ENCODE results near the gene MYL6B. TPM values are rescaled to one million over a fixed set of nuclear protein-coding genes. Genes with fewer than 3 reads are reported as not detected.

MYL6B gene
- total RNA-seq, 1 experiment from 2014 or later: 44.8 TPM

DNA sequence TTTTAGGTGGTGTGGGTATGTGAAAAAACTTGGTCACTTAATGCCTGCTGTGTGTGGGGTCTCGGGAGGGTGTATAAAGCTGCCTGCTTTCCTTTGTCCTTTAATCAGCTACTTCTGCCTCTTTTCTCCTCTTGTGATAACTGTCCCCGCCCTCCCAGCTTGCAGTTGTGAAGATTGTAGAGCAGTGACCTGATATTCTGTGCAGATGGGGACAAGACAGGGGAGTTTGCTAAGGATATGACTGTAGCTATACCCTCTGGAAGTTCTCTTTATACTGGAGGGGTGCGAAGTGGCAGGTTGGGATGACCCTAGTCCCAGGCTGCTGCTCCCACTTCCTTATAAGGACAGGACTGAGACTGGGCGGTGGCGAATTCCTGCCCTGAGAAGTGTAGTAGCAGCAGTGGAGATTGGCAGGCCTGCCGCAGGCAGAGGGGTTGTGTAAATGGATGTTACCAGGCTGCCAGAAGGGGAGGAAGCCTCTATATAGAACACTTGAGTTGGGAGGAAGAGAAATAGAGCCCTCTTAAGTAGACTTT, 6.6 kb downstream of the MYL6B start:
- H3K4me1 ChIP-seq: peaks cover 14% of the 10 kb centered on the region
- Mint-ChIP-seq H3K36me3 (ENCODE audit: insufficient read depth, unreplicated experiment) (peaks cover 78% of the 10 kb centered on the region), H3K4me1 (ENCODE audit: low read depth, unreplicated experiment) (peaks cover 33% of the 10 kb centered on the region), H3K27me3 (ENCODE audit: insufficient read depth, unreplicated experiment) (no peaks in the 10 kb centered on the region), H3K4me3 (ENCODE audit: unreplicated experiment) (peak overlapping the region; percentile 79), H3K27ac (ENCODE audit: unreplicated experiment) (peak overlapping the region; percentile 88), H3K9me3 (ENCODE audit: unreplicated experiment) (no peaks in the 10 kb centered on the region)
- peak; percentile 75 to 83 for DNase-seq
- intact Hi-C loops (cut with micrococcal nuclease; ENCODE audit: unreplicated experiment): loop anchor here (1.0 kb wide), 1 partner anchor 30 kb away; the partner anchor contains the start of gene SMARCC2
- CTCF ChIA-PET: interaction anchor here (1.7 to 2.2 kb wide), 3 partner anchors 30 to 40 kb away, joined by 7 to 24 read pairs (median 14); partner anchors contain the start of genes ESYT1, SMARCC2 and ZC3H10
- TF ChIP-seq, protein P1, sequence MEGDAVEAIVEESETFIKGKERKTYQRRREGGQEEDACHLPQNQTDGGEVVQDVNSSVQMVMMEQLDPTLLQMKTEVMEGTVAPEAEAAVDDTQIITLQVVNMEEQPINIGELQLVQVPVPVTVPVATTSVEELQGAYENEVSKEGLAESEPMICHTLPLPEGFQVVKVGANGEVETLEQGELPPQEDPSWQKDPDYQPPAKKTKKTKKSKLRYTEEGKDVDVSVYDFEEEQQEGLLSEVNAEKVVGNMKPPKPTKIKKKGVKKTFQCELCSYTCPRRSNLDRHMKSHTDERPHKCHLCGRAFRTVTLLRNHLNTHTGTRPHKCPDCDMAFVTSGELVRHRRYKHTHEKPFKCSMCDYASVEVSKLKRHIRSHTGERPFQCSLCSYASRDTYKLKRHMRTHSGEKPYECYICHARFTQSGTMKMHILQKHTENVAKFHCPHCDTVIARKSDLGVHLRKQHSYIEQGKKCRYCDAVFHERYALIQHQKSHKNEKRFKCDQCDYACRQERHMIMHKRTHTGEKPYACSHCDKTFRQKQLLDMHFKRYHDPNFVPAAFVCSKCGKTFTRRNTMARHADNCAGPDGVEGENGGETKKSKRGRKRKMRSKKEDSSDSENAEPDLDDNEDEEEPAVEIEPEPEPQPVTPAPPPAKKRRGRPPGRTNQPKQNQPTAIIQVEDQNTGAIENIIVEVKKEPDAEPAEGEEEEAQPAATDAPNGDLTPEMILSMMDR (IDR thresholded peaks at IDR 0.05; ENCODE audit: insufficient read depth in 1 of 2, low read depth in 1 of 2, low read length in 1 of 2, severe bottlenecking in 1 of 2, unreplicated experiment in 1 of 2): no peak
- TSS peak; percentile 65 for BruUV-seq (replicated peaks)
- no peaks in the 10 kb centered on the region for H3K27me3 ChIP-seq (replicated peaks; ENCODE audit: control insufficient read depth, insufficient read depth, low read length)
- H3K4me3 ChIP-seq (ENCODE audit: low read depth, low read length): peak overlapping the region; percentile 59
- no peaks in the 10 kb centered on the region; the same call in none of the 2 replicates for H3K36me3 ChIP-seq (ENCODE audit: control insufficient read depth, insufficient read depth, low read length)
- POLR2A ChIA-PET: interaction anchor here (0.8 to 2.2 kb wide), 9 partner anchors 30 to 201 kb away, joined by 3 to 27 read pairs (median 6); partner anchors contain the start of genes ESYT1, PA2G4, RNF41 and SMARCC2
- no peaks in the 10 kb centered on the region for H3K9me3 ChIP-seq

DNA sequence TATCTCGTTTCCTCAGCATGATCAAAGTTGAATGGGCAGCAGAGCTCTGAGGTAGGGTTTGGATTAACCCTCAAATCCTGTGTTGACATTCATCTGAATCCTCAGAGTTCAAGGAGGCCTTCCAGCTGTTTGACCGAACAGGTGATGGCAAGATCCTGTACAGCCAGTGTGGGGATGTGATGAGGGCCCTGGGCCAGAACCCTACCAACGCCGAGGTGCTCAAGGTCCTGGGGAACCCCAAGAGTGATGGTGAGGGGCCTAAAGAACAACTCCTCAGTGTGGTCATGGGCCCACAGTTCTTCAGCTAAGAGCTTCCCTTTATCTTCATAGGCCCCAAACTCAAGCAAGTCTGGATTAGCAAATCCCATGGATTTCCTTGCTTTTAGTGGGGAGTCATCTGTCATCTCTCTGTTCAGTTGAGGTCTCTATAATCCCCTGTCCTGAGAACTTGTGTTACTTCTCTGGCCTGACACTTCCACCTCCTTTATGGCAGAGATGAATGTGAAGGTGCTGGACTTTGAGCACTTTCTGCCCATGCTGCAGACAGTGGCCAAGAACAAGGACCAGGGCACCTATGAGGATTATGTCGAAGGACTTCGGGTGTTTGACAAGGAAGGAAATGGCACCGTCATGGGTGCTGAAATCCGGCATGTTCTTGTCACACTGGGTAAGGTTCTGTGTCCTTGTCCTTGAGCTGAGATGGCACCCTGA, 7.2 kb downstream of the MYL6B start:
- peaks cover 84% of the 10 kb centered on the region for H3K36me3 Mint-ChIP-seq (ENCODE audit: insufficient read depth, unreplicated experiment)
- Histone ChIP-seq H3K4me3 (ENCODE audit: low read depth, low read length) (peak overlapping the region; percentile 59), H3K4me1 (peaks cover 14% of the 10 kb centered on the region), H3K9me3 (no peaks in the 10 kb centered on the region), H3K27me3 (replicated peaks; ENCODE audit: control insufficient read depth, insufficient read depth, low read length) (no peaks in the 10 kb centered on the region), H3K36me3 (ENCODE audit: control insufficient read depth, insufficient read depth, low read length) (no peaks in the 10 kb centered on the region; the same call in none of the 2 replicates)
- H3K27me3 Mint-ChIP-seq (ENCODE audit: insufficient read depth, unreplicated experiment): no peaks in the 10 kb centered on the region
- peak overlapping the region; percentile 88 for H3K27ac Mint-ChIP-seq (ENCODE audit: unreplicated experiment)
- intact Hi-C loops (cut with micrococcal nuclease; ENCODE audit: unreplicated experiment): loop anchor here (1.0 kb wide), 1 partner anchor 30 kb away; the partner anchor contains the start of gene SMARCC2
- H3K9me3 Mint-ChIP-seq (ENCODE audit: unreplicated experiment): no peaks in the 10 kb centered on the region
- H3K4me1 Mint-ChIP-seq (ENCODE audit: low read depth, unreplicated experiment): peaks cover 32% of the 10 kb centered on the region
- POLR2A ChIA-PET: interaction anchor here (1.2 to 2.2 kb wide), 4 partner anchors 31 to 56 kb away, joined by 4 to 27 read pairs (median 8); partner anchors contain the start of genes ESYT1, PA2G4 and ZC3H10
- BruUV-seq (replicated peaks): no TSS peak
- CTCF ChIA-PET: interaction anchor here (1.7 to 2.2 kb wide), 3 partner anchors 30 to 41 kb away, joined by 7 to 24 read pairs (median 14); partner anchors contain the start of genes ESYT1, SMARCC2 and ZC3H10
- TF ChIP-seq, protein P1 (IDR thresholded peaks at IDR 0.05; ENCODE audit: insufficient read depth in 1 of 2, low read depth in 1 of 2, low read length in 1 of 2, severe bottlenecking in 1 of 2, unreplicated experiment in 1 of 2): no peak
- peak overlapping the region; percentile 79 for H3K4me3 Mint-ChIP-seq (ENCODE audit: unreplicated experiment)
- DNase-seq: no peak

DNA sequence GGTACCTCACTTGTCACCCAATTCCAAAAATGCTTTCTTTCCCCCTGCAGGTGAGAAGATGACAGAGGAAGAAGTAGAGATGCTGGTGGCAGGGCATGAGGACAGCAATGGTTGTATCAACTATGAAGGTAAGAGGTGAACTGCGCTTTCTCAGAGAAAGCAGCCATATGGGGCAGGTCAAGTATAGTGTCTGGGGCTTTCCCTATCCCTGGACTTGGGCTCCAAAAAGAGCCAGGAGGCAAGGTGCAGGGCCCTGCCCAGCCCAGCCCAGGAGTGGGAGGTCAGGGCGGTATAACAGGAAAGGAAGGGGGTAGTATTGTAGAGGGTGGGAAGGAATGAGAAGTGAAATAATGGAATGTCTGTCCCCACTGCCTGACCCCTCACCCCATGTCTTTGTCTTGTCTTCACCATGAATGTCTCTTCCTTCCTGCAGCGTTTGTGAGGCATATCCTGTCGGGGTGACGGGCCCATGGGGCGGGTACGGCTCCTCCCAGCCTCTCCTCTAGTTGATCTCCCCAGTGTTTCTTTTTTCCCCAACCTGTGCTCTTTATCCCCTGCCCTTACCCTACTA, 7.9 kb downstream of the MYL6B start:
- Mint-ChIP-seq H3K27me3 (ENCODE audit: insufficient read depth, unreplicated experiment) (no peaks in the 10 kb centered on the region), H3K27ac (ENCODE audit: unreplicated experiment) (peak overlapping the region; percentile 88), H3K9me3 (ENCODE audit: unreplicated experiment) (no peaks in the 10 kb centered on the region), H3K4me3 (ENCODE audit: unreplicated experiment) (peak overlapping the region; percentile 79), H3K4me1 (ENCODE audit: low read depth, unreplicated experiment) (peaks cover 25% of the 10 kb centered on the region), H3K36me3 (ENCODE audit: insufficient read depth, unreplicated experiment) (peaks cover 90% of the 10 kb centered on the region)
- intact Hi-C loops (cut with micrococcal nuclease; ENCODE audit: unreplicated experiment): no loop called here
- ChIA-PET POLR2A (interaction anchor here (1.2 to 1.5 kb wide), 2 partner anchors 11 to 32 kb away, joined by 3 to 4 read pairs; partner anchors contain the start of gene ESYT1), CTCF (no interaction called here)
- TF ChIP-seq, protein P1 (IDR thresholded peaks at IDR 0.05; ENCODE audit: insufficient read depth in 1 of 2, low read depth in 1 of 2, low read length in 1 of 2, severe bottlenecking in 1 of 2, unreplicated experiment in 1 of 2): no peak
- no peaks in the 10 kb centered on the region; the same call in none of the 2 replicates for H3K36me3 ChIP-seq (ENCODE audit: control insufficient read depth, insufficient read depth, low read length)
- no peaks in the 10 kb centered on the region for H3K27me3 ChIP-seq (replicated peaks; ENCODE audit: control insufficient read depth, insufficient read depth, low read length)
- H3K4me3 ChIP-seq (ENCODE audit: low read depth, low read length): no peak overlapping the region
- H3K9me3 ChIP-seq: no peaks in the 10 kb centered on the region
- no TSS peak for BruUV-seq (replicated peaks)
- H3K4me1 ChIP-seq: peaks cover 14% of the 10 kb centered on the region
- DNase-seq: no peak

Measured in Caco-2 (cell line).